NCI-H82 (cell line): ENCODE results near the gene TWNK.
A peak's percentile ranks its signal among the peaks of the same experiment; 100 is the strongest.

Source experiments
- DNase-seq: peaks from one replicate; lab custom pipeline; 2025; lab: John Stamatoyannopoulos, UW

TWNK gene

DNA sequence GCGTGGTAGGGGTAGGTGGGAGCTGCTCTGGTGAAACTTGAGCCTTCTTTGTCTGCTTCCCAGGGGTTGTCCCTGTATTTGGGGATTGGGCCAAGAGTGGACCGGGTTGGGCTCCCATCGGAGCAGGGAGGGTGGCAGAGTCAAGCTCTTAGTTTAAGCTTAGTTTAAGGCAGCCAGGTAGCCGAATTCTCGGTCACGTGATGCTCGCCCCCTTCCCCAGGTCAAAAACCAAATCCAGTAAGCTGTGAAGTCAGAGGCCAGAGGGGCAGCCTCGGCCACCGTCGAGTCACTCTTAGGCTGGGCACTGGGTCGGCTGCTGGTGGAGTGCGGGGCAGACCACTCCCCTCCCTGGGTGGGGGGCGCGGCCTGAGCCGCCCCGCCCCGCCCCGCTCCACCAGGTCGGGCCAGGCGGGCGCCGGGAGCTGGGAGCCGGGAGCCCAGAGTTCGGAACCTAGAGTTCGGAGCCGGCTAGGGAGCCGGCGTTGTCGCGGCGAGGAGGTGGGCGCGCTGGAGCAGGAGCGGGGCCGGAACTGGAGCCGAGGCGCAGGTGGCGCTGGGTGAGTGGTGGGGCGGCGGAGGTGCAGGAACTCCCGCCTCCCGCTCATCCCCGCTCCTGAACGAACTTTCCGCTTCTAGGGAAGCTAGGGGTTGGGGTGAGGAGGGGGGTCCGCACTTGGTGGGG is 9.5 kb downstream of the TWNK start:
- DNase-seq, result peak; percentile 70

DNA sequence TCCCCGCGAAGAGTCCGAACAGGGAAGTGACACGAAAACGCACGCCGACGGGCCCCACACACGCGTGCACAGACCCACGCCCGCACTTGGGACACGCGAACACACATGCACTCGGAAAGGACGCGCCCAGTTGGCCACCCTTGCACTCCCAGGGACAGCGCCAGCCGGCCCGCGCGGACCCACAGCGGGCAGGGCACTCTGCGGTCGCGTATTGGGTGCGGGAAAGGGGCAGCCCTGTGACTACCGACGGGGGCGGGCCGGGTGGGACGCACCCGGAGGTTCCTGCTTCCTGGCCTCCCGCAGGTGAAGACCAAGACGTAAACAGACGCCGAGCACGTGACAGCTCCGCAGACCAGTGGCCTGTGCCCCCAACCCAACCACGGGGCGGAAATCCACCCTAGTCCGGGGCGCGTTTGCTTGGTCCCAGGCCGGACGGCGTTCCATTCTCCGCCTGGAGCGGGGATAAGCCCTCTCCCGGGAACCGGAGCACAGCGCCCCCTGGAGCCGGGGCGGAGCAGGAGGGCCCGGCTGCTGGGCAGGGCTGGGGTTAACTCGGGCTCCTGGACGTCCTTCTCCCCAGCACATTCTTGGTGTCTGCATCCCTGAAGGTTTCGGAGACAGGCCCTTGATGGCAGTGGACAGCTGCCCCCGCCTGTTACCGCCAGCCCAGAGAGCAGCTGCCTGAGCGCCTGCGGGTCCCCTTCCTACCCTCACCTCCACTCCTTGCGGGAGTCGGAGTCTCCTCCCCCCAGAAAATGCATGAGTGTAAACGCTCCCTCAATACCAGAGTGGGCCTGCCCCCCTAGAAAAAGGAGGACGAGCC is 10.2 kb downstream of the TWNK start:
- peak; percentile 84 for DNase-seq

DNA sequence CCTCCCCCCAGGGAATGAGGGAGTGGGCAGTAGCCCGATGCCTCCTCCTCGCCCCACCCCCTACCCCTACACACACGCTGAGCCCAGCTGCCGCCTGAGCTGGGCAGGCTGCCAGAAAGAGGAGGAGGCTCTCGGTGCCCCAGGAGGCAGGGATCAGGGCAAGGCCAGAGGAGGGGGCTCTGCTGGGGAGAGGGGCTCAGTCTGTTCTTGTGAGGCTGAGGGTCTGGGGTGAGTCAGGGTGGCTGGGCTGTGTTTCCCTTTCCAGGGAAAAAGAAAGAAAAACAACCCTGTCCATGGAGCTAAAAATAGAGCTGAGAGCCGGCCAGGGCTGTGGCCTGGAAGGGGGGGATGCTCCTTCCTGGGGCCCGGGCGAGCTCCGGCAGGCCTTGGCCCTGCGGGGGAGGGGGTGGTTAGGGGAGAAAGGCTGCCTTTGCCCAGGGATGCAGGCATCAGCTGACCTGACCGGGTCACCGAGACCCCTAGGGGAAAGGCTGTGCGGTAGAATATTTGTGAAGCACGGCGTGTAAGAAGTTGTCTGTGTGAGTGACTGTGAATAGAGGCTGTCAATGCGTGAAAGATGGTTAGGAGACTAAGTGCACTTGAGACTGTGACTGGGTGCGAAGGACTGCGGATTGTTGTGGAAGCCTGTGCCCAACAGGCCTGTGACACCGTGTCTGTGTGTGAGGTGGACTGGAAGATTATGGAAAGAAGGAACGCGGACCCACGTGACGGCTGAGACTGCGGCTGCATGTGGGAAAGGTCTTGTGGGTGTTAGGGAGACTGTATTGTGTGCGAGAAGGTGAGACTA is 11.0 kb downstream of the TWNK start:
- DNase-seq, result peak; percentile 94

DNA sequence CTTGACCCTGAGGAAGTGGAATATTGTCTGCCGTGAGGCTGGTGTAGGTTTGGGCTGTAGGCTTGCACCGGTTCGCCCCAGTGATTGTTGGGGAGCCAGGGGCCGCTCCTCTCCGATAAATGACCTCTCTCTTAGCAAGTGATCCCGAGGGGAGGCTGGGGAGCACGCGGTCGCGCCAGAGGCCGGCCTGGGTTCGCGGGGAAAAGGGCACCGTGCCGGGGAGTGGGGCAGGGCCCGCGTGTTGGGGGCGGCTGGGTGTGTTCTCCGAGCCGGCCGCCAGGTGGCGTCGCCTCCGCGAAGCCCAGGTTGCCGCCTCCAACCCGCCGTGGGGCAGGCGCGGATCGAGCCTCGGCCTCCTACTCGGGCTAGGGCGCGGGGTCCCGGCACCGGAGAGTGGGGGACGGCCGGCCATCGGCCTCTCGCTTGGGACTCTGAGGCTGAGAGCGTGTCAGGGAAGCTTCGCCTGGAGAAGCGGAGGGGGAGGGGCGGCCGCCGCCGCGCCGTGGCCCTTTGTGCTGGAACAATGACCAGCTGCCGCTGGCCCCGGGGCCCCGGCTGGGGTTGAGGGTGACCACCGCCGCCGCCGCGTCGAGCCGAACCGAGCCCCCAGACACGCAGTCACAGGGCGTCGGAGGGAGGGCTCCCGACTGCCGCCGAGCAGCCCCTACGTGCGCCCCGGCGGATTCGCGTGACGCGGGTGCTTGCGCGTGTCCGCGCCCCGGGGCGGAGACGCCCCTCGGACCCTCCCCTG is 11.8 kb downstream of the TWNK start:
- DNase-seq, result peak; percentile 72

DNA sequence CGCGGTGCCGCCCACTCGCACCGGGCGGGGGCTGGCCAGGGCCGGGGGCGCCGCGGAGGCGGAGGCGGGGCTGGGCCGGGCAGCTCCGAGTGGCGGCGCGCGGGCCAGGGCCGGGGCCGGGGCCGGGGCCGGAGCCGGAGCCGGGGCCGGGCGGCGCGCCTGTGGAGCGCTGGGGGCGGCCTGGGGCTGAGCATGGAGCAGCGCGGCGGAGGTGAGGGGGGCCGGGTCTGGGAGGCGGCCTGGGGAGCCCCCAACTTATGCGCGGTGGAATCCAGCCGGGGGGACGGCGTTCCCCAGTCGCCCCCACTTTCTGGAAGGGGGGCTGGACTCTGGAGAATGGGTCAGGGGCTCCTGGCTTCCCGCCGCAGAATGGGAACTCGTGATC is 12.4 kb downstream of the TWNK start, which contains the start of gene LZTS2:
LZTS2 (plus strand) TSS at position 67 of the 385 bp plus-strand sequence. CDS start 2,731 bp downstream, outside the sequence.
- DNase-seq, result no peak

DNA sequence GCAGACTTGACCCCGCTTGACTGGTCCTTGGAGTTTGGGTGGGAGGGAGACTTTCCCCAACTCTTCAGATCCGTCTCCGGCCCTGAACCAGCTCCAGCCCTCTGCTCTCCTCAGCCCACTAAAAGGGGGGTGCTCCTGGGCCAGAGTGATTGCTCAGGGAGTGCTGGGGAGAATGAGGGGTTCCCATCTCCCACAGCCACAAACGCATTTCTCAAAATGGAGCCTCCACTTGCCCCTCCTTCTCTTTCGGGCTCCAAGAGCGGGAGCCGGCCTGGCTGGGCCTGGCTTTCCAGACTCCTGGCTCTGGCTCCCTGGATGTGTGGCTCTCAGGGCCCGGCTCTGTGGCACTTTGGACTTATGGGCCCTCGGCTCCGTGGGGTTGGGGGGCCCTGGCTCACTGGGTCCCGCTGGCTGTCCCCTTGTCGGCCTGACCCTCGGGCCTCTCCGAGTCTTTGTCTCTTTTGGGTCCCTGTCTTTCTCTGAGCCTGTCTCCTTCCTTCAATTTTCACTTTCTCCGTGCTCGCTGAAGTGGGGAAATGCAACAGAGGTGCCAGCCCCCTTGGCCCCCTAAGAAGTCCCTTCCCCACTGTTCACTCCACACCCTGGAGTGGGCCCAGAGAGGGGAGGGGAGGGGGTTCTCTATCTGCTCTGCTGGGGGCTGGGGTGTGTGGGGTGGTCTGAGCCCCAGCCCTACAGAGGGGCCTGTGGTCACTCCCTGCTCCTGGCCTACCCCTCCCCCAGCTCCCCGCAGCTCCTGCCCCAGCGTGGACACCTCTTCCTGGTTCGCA is 13.0 kb downstream of the TWNK start:
- DNase-seq, result peak; percentile 41

DNA sequence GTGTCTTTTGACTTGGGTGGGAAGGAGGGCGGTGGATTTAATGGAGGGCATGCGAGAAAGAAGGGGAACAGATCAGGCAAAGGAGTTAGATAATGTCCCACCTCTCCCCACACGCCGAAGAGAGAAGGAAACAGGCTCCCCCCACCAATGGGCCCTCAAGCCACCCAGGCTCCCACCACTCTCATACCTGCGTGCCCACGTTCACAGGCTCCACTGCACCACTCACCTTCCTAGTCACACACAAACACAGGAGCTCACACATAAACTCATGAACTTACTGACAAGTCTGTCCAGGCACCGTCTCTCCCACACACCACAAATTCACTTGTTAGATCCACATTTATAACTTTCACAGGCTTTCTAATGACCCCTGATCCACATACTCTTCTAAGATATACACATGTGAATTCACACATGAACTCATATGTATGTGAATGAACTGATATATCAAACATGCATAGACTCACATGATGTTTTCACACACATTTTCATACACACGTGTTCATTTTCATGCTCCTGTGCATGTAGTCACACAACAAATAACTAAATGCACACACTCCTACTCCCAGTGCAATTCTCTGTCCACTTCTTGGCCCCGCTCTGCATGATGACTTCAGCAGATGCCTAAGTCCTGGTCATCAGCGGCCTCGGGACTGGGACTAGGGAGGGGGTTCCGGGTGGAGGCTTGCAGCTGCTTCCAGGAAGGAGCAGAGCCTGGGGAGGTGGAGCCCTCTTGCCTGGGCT is 13.7 kb downstream of the TWNK start:
- DNase-seq, result no peak

DNA sequence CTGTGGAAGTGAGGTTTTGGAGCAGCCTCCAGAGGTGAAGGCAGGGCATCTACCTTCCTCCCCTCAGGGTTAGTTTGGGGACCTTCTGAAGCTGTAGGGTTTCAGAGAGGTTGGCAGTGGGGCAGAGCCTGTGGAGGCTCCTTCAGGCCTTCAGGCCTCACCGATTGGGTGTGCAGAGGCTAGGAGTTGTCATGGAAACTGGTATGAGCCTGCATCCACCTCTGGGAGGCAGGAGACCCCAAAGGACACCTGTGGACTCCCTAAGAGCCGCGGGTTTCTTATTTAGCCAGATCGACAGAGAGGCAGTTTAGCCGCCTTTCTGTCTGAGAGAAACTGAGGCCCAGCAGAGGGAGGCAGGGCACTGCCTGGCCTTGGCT is 14.3 kb downstream of the TWNK start:
- no peak for DNase-seq

DNA sequence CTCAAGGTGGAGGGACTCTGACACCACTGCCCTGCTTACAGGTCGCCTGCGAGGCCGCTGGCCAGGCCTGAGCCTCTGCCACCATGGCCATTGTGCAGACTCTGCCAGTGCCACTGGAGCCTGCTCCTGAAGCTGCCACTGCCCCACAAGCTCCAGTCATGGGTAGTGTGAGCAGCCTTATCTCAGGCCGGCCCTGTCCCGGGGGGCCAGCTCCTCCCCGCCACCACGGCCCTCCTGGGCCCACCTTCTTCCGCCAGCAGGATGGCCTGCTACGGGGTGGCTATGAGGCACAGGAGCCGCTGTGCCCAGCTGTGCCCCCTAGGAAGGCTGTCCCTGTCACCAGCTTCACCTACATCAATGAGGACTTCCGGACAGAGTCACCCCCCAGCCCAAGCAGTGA is 15.1 kb downstream of the TWNK start:
- DNase-seq, result no peak

DNA sequence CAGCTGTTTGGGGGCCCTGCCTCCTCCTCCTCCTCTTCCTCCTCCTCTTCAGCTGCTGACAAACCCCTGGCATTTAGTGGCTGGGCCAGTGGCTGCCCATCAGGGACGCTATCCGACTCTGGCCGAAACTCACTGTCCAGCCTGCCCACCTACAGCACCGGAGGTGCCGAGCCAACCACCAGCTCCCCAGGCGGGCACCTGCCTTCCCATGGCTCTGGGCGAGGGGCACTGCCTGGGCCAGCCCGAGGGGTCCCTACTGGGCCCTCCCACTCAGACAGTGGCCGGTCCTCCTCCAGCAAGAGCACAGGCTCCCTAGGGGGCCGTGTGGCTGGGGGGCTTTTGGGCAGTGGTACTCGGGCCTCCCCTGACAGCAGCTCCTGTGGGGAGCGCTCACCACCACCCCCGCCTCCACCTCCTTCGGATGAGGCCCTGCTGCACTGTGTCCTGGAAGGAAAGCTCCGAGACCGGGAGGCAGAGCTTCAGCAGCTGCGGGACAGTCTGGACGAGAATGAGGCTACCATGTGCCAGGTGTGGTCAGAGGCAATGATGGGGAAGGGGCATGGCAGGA is 16.4 kb downstream of the TWNK start:
- DNase-seq, result no peak

DNA sequence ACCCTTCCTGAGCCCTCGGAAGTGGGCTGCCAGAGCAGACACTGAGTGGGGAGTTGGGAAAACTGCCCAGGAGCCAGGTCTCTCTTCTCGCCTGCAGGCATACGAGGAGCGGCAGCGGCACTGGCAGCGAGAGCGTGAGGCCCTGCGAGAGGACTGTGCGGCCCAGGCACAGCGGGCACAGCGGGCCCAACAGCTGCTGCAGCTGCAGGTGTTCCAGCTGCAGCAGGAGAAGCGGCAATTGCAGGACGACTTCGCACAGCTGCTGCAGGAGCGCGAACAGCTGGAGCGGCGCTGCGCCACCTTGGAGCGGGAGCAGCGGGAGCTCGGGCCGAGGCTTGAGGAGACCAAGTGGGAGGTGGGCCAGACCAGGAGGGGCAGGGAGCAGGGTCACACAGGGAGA is 18.0 kb downstream of the TWNK start:
- DNase-seq, result no peak

DNA sequence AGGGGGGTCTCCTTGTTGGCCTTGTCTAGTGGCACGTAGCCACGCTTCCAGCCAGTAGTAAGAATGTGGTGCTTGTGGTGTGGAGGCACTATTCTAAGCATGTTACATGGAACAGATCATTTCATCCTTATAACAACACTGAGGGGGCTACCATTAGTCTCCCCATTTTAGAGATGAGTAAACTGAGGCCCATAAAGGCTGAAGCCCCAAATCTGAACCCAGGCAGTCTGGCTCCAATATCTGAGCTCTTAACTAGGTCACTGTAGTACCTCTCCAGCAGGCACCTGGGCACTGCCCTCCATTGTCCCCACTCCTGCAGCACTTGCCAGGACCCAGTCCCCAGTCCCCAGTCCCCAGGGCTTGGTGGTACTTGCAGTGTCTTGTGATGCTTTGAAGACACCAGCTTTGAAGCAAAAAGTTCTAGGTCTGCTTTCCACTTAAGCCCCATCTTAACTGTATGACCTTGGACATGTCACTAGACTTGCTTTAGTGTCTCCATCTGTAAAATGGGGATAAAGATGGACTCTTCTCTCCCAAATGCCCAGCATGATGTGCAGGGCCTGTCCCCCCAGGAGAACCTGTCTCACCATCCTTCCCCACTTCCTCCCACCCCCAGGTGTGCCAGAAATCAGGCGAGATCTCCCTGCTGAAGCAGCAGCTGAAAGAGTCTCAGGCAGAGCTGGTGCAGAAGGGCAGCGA is 18.7 kb downstream of the TWNK start:
- no peak for DNase-seq

DNA sequence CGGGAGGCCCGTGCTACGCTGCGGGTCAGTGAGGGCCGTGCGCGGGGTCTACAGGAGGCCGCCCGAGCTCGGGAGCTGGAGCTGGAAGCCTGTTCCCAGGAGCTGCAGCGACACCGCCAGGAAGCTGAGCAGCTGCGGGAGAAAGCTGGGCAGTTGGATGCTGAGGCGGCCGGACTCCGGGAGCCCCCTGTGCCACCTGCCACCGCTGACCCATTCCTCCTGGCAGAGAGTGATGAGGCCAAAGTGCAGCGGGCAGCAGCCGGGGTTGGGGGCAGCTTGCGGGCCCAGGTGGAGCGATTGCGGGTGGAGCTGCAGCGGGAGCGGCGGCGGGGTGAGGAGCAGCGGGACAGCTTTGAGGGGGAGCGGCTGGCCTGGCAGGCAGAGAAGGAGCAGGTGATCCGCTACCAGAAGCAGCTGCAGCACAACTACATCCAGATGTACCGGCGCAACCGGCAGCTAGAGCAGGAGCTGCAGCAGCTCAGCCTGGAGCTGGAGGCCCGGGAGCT is 19.3 kb downstream of the TWNK start:
- DNase-seq, result no peak

DNA sequence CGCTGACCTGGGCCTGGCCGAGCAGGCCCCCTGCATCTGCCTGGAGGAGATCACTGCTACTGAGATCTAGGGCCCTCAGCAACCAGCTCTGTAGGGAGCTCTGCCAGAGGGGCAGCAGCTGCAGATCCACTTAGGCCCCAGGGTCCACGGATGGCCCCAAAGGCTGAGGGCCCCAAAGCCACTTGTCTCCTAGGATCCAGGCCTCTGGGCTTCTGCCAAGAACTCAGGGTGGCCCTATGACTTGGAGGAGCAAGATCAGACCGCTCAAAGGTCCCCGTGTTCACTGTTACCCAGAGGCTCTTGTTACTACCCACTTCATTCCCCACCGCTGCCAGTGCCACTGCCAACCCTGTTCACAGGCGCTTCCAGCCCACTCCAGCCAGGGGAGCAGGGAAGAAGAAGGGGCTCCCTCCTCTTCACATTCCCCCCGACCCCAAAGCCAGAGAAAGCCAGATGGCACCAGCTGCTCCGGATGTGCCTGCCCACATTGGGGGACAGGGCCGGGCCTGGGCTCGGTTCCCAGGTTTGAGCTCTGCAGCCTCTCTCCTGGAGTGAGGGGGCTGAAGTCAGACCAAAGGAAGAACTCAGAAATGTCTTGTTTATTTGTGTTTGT is 19.9 kb downstream of the TWNK start:
- peak; percentile 13 for DNase-seq

DNA sequence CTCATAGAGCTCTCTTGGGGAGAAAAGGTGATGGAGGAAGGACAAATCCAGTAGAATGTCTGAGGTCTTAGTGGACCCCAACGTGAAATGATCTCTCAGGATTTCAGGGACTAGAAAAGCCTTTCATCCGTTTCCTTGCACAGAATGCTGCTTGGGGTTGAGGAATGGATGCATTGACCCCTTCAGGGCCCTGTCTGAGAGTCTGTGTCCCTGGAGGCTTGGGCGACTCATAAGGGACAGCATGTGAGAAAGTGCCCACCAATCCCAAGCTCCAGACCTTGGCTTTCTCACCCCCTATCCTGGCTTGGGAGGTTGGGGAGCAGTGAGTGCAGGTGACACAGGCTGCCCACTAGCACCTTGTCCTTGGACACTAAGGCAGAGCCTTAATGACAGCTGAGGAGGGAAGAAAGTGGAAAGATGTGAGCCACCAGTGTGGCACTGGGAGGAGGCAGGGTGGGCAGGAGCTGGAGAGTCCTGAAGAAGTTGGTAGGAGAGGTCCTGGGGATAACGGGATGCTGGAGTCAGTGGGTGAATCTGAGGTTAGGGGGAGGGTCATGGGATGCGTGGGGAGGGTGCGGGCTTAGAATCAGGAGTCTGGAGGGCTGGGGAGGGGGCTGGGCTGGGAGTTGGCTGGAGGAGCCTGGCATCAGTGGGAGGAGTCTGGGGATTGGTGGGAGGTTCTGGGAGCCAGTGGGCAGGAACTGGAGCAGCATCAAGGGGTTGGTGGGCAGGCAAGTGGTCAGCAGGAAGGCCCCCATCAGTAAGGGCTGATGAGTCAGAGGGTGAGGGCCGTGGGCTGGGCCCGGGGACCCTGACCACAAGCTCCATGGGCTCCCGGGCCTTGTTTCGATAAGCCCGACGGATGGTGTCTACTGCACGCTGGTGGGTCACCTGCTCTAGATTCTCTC is 20.8 kb downstream of the TWNK start:
- DNase-seq, result no peak

DNA sequence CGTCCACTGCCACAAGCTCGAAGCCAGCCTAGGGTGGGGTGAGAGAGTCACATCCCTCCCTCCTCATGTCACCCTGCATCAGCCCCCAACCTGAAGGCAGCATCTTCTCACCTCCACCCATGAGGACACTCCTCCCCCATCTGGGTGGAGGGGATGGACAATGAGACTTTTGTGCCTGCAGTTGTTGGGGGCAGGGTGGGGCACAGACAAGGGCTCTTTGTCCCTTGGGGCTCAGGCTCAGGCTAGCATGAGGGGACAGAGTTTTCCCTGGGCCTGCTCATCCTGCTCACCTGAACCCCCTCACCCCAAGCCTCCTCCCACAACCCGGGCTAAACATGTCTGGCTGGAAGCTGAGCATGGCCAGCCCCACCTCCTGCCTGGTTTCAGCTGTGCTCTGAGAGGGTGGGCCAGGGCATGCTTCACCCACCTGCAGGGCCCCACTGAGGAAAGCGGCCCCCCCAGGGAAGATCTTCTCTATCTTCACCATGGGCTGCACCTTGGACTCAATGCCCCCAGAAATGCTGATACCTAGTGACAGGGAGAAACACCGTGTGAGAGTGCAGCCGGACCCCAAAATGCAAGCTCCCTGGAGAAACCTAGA is 21.6 kb downstream of the TWNK start:
- DNase-seq, result no peak

DNA sequence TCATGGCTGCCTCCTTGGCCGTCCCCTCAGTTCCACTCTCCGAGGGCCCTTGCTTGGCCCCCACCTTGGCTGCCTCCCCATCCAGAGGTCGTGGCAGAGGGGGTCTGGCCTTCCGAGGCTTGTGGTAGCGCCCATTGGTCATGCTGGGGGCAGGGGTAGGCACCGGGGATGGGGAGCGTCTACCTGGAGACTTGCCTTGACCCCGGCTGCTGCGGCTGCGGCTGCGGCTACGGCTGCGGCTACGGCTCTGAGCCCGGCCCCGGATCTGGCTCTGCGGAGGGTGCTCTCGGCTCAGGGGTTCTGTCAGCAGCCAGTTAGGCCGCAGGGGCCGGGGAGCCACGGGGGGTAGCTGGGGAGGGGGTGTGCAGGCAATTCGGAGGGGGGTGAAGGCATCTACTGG is 23.0 kb downstream of the TWNK start:
- DNase-seq, result no peak
